Measurements from ENCODE around the gene AKR1B15. TPM values are rescaled to one million over a fixed set of nuclear protein-coding genes. Genes with fewer than 3 reads are reported as not detected.
"Not testable (repeated sequence)": the region's sequence is repeated elsewhere in the genome, so short reads cannot be mapped to it uniquely, and the experiment has no call there.

The AKR1B15 gene
- total RNA-seq, 1 donor, result not detected

DNA sequence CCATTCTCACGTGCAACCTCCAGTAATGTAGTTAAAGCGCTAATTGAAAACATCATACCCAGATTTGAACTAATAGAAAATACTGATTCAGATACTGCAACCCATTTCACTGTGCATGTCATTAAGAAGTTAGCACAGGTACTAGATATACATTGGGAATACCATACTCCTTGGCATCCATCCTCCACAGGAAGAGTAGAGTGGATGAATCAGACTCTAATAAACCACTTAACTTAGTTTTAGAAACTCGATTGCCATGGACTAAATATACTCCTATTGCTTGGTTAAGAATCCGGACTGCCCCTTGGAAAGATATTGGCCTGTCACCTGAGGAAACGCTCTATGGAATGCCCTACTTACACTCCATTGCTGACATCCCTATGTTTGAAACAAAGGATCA is 9.5 kb downstream of the AKR1B15 start:
- H3K4me3 ChIP-seq (ENCODE audit: low read depth, low read length), result no peak overlapping the region
- TF ChIP-seq, protein P1, sequence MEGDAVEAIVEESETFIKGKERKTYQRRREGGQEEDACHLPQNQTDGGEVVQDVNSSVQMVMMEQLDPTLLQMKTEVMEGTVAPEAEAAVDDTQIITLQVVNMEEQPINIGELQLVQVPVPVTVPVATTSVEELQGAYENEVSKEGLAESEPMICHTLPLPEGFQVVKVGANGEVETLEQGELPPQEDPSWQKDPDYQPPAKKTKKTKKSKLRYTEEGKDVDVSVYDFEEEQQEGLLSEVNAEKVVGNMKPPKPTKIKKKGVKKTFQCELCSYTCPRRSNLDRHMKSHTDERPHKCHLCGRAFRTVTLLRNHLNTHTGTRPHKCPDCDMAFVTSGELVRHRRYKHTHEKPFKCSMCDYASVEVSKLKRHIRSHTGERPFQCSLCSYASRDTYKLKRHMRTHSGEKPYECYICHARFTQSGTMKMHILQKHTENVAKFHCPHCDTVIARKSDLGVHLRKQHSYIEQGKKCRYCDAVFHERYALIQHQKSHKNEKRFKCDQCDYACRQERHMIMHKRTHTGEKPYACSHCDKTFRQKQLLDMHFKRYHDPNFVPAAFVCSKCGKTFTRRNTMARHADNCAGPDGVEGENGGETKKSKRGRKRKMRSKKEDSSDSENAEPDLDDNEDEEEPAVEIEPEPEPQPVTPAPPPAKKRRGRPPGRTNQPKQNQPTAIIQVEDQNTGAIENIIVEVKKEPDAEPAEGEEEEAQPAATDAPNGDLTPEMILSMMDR (IDR thresholded peaks at IDR 0.05; ENCODE audit: insufficient read depth, low read depth, low read length), result no peak
- no peak for DNase-seq (ENCODE audit: low read depth)

GRCh38 chr7:134561616-134562015 is 12.7 kb downstream of the AKR1B15 start:
- DNase-seq (ENCODE audit: low read depth); H3K4me3 ChIP-seq (ENCODE audit: low read depth, low read length): not testable (repeated sequence)

- TF ChIP-seq, protein P1 (IDR thresholded peaks at IDR 0.05; ENCODE audit: insufficient read depth, low read depth, low read length), result no peak
- no peak overlapping the region for H3K4me3 ChIP-seq (ENCODE audit: low read depth, low read length)
- DNase-seq (ENCODE audit: low read depth), result peak; percentile 20
These were observed 13.2 kb downstream of the AKR1B15 start for GRCh38 chr7:134562136-134562535.

DNA sequence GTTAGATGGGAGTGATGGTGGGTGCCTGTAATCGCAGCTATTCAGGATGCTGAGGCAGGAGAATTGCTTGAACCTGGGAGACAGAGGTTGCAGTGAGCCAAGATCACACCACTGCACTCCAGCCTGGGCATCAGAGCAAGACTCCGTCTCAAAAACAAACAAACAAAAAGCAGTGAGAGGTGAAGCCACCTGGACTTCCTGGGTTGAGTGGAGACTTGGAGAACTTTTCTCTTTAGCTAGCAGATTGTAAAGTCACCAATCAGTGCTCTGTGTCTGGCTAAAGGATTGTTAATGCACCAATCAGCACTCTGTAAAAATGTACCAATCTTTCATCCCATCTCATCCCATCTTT is 14.5 kb downstream of the AKR1B15 start:
- DNase-seq (ENCODE audit: low read depth); H3K4me3 ChIP-seq (ENCODE audit: low read depth, low read length): not testable (repeated sequence)

DNA sequence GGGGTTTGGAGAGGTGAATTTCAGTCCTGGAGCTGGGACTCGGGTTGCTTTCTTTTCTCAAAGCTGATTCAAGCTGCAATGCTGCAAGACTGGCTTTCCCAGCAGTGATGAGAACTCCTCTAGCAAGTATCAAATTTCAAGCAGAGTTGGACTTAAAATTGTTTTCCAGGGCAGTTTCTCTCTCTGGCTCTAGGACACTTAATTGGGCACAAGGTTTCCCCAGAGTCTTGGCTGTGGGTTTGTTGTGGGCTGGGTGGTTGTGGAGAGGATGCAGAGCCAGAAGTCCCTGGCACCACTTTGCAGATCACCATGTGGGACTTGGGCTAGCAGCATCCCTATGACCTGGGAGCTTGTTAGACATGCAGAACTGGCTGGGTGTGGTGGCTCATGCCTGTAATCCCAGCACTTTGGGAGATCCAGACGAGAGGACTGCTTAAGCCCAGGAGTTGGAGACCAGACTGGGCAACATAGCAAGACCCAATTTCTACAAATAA is 16.8 kb downstream of the AKR1B15 start:
- TF ChIP-seq, protein P1 (IDR thresholded peaks at IDR 0.05; ENCODE audit: insufficient read depth, low read depth, low read length), result no peak
- peak; percentile 56 for DNase-seq (ENCODE audit: low read depth)
- no peak overlapping the region for H3K4me3 ChIP-seq (ENCODE audit: low read depth, low read length)

GRCh38 chr7:134567368-134567767 is 18.5 kb downstream of the AKR1B15 start:
- H3K4me3 ChIP-seq (ENCODE audit: low read depth, low read length), result no peak overlapping the region
- TF ChIP-seq, protein P1 (IDR thresholded peaks at IDR 0.05; ENCODE audit: insufficient read depth, low read depth, low read length), result no peak
- no peak for DNase-seq (ENCODE audit: low read depth)

GRCh38 chr7:134569962-134570361 is 21.1 kb downstream of the AKR1B15 start:
- not testable (repeated sequence) for H3K4me3 ChIP-seq (ENCODE audit: low read depth, low read length); DNase-seq (ENCODE audit: low read depth)

GRCh38 chr7:134571101-134571500 is 22.2 kb downstream of the AKR1B15 start:
- H3K4me3 ChIP-seq (ENCODE audit: low read depth, low read length), result no peak overlapping the region
- TF ChIP-seq, protein P1 (IDR thresholded peaks at IDR 0.05; ENCODE audit: insufficient read depth, low read depth, low read length), result no peak
- DNase-seq (ENCODE audit: low read depth), result no peak
